OCI-LY7 (cell line): ENCODE data around the gene AUTS2.

ENCODE experiments used
- EZH2phosphoT487 ChIP-seq: fragments of 200-600 bp; sonication (generic); IDR thresholded peaks from 2 replicates; pipeline ENCODE4 v1.6.1; 2018; ENCODE audit warnings: low read depth, borderline replicate concordance, mild to moderate bottlenecking, mixed run types, antibody characterized with exemption, low read length, moderate library complexity, mixed read lengths
- TF ChIP-seq, protein P1 (sequence below): fragments of 200-600 bp; sonication (generic); conservative IDR thresholded peaks from 2 replicates; pipeline ENCODE4 v1.5.1; 2014; ENCODE audit warnings: mild to moderate bottlenecking, antibody characterized with exemption, low read length, moderate library complexity, mixed read lengths

DNA sequence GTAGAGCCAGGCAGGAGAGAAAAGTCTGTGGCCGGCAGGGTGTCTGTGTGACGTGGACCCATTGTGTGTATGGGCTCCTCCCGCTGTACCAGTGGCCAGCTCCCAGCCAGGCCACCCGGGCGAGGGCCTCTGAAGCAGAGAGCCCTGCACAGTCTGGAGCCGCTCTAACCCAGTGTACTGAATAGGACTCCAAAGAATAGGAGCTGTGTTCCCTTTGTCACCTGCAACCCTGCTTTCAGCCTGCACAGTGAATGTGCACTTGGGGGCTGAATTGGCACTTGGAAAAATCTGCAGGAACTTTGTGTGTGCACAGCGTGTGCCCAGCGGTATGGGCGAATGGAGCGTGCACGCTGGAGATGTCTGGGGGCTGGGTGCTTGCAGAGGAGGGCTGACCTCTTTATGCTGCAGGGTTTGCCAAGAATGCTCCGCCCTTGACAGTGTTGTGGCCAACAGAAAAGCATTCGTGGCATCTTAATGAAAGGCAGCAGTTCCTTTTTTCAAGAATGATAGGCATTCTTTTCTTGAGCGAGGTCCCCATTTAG, 216.2 kb downstream of the AUTS2 start:
- TF ChIP-seq, protein P1, sequence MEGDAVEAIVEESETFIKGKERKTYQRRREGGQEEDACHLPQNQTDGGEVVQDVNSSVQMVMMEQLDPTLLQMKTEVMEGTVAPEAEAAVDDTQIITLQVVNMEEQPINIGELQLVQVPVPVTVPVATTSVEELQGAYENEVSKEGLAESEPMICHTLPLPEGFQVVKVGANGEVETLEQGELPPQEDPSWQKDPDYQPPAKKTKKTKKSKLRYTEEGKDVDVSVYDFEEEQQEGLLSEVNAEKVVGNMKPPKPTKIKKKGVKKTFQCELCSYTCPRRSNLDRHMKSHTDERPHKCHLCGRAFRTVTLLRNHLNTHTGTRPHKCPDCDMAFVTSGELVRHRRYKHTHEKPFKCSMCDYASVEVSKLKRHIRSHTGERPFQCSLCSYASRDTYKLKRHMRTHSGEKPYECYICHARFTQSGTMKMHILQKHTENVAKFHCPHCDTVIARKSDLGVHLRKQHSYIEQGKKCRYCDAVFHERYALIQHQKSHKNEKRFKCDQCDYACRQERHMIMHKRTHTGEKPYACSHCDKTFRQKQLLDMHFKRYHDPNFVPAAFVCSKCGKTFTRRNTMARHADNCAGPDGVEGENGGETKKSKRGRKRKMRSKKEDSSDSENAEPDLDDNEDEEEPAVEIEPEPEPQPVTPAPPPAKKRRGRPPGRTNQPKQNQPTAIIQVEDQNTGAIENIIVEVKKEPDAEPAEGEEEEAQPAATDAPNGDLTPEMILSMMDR: no peak
- TF ChIP-seq EZH2phosphoT487: no peak
